Measurements from ENCODE around the gene KCNJ14.
A peak's percentile ranks its signal among the peaks of the same experiment; 100 is the strongest.

KCNJ14 gene

GRCh38 chr19:48470856-48471255 lies 15.5 kb downstream of the KCNJ14 start:
- Histone ChIP-seq H3K36me3 (ENCODE audit: insufficient read depth, low read length) (peaks cover 60% of the 10 kb centered on the region), H3K79me2 (ENCODE audit: insufficient read depth, low read length) (peaks cover 38% of the 10 kb centered on the region), H3K4me3 (ENCODE audit: low read depth in 1 of 2, low read length in 2 of 2) (peak overlapping the region in 1 of 2 experiments; percentile 14; a peak in 1 of 4 replicates), H3K4me2 (ENCODE audit: insufficient read depth, low read length) (peak overlapping the region; percentile 74), H3K27me3 (ENCODE audit: insufficient read depth, low read length, poor library complexity) (no peaks in the 10 kb centered on the region), H2AFZ (ENCODE audit: low read depth, low read length) (no peak overlapping the region), H3K9me3 (ENCODE audit: insufficient read depth, low read length, severe bottlenecking) (no peaks in the 10 kb centered on the region), H4K20me1 (ENCODE audit: insufficient read depth, low read length) (peaks cover 61% of the 10 kb centered on the region), H3K27ac (ENCODE audit: low read length) (no peak overlapping the region), H3K4me1 (ENCODE audit: insufficient read depth, low read length) (peaks cover 33% of the 10 kb centered on the region), H3K9ac (ENCODE audit: low read depth, low read length) (no peak overlapping the region; the same call in 1 of the 2 replicates)
- ATAC-seq (ENCODE audit: insufficient read depth, low read depth) (no peak), DNase-seq (no peak)
- TF ChIP-seq EZH2 (IDR thresholded peaks at IDR 0.05; ENCODE audit: borderline replicate concordance, low read depth, low read length, severe bottlenecking) (no peak), CTCF (IDR thresholded peaks at IDR 0.05; ENCODE audit: borderline replicate concordance, extremely low read depth, low read length, poor library complexity, severe bottlenecking) (no peak)

DNA sequence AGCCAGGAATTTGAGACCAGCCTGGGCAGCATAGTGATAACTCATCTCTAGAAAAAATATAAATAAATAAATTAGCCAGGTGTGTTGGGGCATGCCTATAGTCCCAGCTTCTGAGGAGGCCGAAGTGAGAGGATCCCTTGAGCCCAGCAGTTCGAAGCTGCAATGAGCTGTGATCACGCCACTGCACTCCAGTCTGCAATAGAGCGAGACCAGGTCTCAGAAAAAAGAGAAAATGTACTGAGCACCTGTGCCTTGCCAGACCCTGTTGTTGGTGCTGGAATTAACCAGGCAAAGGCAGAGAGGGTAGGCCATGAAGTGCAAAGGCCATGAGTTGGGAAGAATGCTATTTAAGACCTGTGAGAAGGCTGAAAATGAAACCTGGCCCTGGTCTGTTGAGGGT lies 16.5 kb downstream of the KCNJ14 start:
- no peak overlapping the region for H3K27ac ChIP-seq (ENCODE audit: low read length)
- no peaks in the 10 kb centered on the region for H3K27me3 ChIP-seq (ENCODE audit: insufficient read depth, low read length, poor library complexity)
- TF ChIP-seq EZH2 (IDR thresholded peaks at IDR 0.05; ENCODE audit: borderline replicate concordance, low read depth, low read length, severe bottlenecking) = no peak
- no peak for TF ChIP-seq CTCF (IDR thresholded peaks at IDR 0.05; ENCODE audit: borderline replicate concordance, extremely low read depth, low read length, poor library complexity, severe bottlenecking)
- no peaks in the 10 kb centered on the region for H3K9me3 ChIP-seq (ENCODE audit: insufficient read depth, low read length, severe bottlenecking)
- DNase-seq (no peak), ATAC-seq (ENCODE audit: insufficient read depth, low read depth) (no peak)
- no peak overlapping the region; the same call in 1 of the 2 replicates for H3K9ac ChIP-seq (ENCODE audit: low read depth, low read length)
- 0 out of 2 replicates have a peak overlapping the region, but pooled peaks have one; percentile 74 for H3K4me2 ChIP-seq (ENCODE audit: insufficient read depth, low read length)
- peaks cover 33% of the 10 kb centered on the region for H3K4me1 ChIP-seq (ENCODE audit: insufficient read depth, low read length)
- H3K79me2 ChIP-seq (ENCODE audit: insufficient read depth, low read length) = peaks cover 38% of the 10 kb centered on the region
- H4K20me1 ChIP-seq (ENCODE audit: insufficient read depth, low read length) = peaks cover 67% of the 10 kb centered on the region
- peaks cover 70% of the 10 kb centered on the region for H3K36me3 ChIP-seq (ENCODE audit: insufficient read depth, low read length)
- no peak overlapping the region for H3K4me3 ChIP-seq (ENCODE audit: low read depth in 1 of 2, low read length in 2 of 2)
- no peak overlapping the region for H2AFZ ChIP-seq (ENCODE audit: low read depth, low read length)

- Histone ChIP-seq H3K27me3 (ENCODE audit: insufficient read depth, low read length, poor library complexity) (no peaks in the 10 kb centered on the region), H2AFZ (ENCODE audit: low read depth, low read length) (no peak overlapping the region), H3K27ac (ENCODE audit: low read length) (no peak overlapping the region), H3K4me2 (ENCODE audit: insufficient read depth, low read length) (no peak overlapping the region), H3K9me3 (ENCODE audit: insufficient read depth, low read length, severe bottlenecking) (no peaks in the 10 kb centered on the region), H3K9ac (ENCODE audit: low read depth, low read length) (no peak overlapping the region), H3K79me2 (ENCODE audit: insufficient read depth, low read length) (peaks cover 38% of the 10 kb centered on the region), H3K4me1 (ENCODE audit: insufficient read depth, low read length) (peaks cover 26% of the 10 kb centered on the region), H3K36me3 (ENCODE audit: insufficient read depth, low read length) (peaks cover 85% of the 10 kb centered on the region), H4K20me1 (ENCODE audit: insufficient read depth, low read length) (peaks cover 72% of the 10 kb centered on the region), H3K4me3 (ENCODE audit: low read depth in 1 of 2, low read length in 2 of 2) (no peak overlapping the region)
- TF ChIP-seq CTCF (IDR thresholded peaks at IDR 0.05; ENCODE audit: borderline replicate concordance, extremely low read depth, low read length, poor library complexity, severe bottlenecking) (no peak), EZH2 (IDR thresholded peaks at IDR 0.05; ENCODE audit: borderline replicate concordance, low read depth, low read length, severe bottlenecking) (no peak)
- DNase-seq (no peak), ATAC-seq (ENCODE audit: insufficient read depth, low read depth) (no peak)
These were observed 18.0 kb downstream of the KCNJ14 start for GRCh38 chr19:48473161-48473966.
